ENCODE data around the gene POTEC.
"Not testable (repeated sequence)": the region's sequence is repeated elsewhere in the genome, so short reads cannot be mapped to it uniquely, and the experiment has no call there.

POTEC gene

GRCh38 chr18:14543446-14543964, at the start of gene POTEC:
Gene POTEC (minus strand): TSS chr18:14543600. CDS start chr18:14543146, 454 bp downstream.
- not testable (repeated sequence) for DNase-seq

GRCh38 chr18:14577971-14578370, 34.6 kb upstream of the POTEC start:
- DNase-seq = no peak

GRCh38 chr18:14559502-14559901, 16.1 kb upstream of the POTEC start:
- not testable (repeated sequence) for DNase-seq

- DNase-seq = not testable (repeated sequence)
Observed at GRCh38 chr18:14531659-14532058, 11.7 kb downstream of the POTEC start.

- DNase-seq = not testable (repeated sequence)
Observed at GRCh38 chr18:14510707-14511106, 32.7 kb downstream of the POTEC start.

- not testable (repeated sequence) for DNase-seq
Observed at GRCh38 chr18:14503691-14504090, 39.7 kb downstream of the POTEC start.

- not testable (repeated sequence) for DNase-seq
Observed at GRCh38 chr18:14501894-14502293, 41.5 kb downstream of the POTEC start.

- not testable (repeated sequence) for DNase-seq
Observed at GRCh38 chr18:14489256-14490014, 54.0 kb downstream of the POTEC start.

- not testable (repeated sequence) for DNase-seq
Observed at GRCh38 chr18:14488789-14489188, 54.6 kb downstream of the POTEC start.

GRCh38 chr18:14486926-14487580, 56.3 kb downstream of the POTEC start:
- not testable (repeated sequence) for DNase-seq

- not testable (repeated sequence) for DNase-seq
Observed at GRCh38 chr18:14479076-14479475, 64.3 kb downstream of the POTEC start.

- DNase-seq = not testable (repeated sequence)
Observed at GRCh38 chr18:14475520-14475919, 67.9 kb downstream of the POTEC start.

GRCh38 chr18:14474752-14475151, 68.6 kb downstream of the POTEC start:
- DNase-seq = not testable (repeated sequence)

GRCh38 chr18:14474007-14474720, 69.2 kb downstream of the POTEC start:
- not testable (repeated sequence) for DNase-seq

GRCh38 chr18:14473250-14474006, 70.0 kb downstream of the POTEC start:
- not testable (repeated sequence) for DNase-seq

- DNase-seq = not testable (repeated sequence)
Observed at GRCh38 chr18:14471286-14471685, 72.1 kb downstream of the POTEC start.

GRCh38 chr18:14470446-14470845, 73.0 kb downstream of the POTEC start:
- not testable (repeated sequence) for DNase-seq

GRCh38 chr18:14470046-14470445, 73.4 kb downstream of the POTEC start:
- not testable (repeated sequence) for DNase-seq

GRCh38 chr18:14465989-14466388, 77.4 kb downstream of the POTEC start:
- not testable (repeated sequence) for DNase-seq
